Adipose tissue (tissue), 3 donors: ENCODE data around the gene ARID1B. TPM values are rescaled to one million over a fixed set of nuclear protein-coding genes. Genes with fewer than 3 reads are reported as not detected.

Experiments used
- H3K27ac ChIP-seq: one replicate; pipeline ENCODE4 v1.5.1; 2013; ENCODE audit warnings: low read depth, low read length
- WGBS, 3 donors: extraction: QIAGEN DNeasy Blood & Tissue Kit; methylation state at CpG; one replicate each; pipeline ENCODE4 v1.1.7; 2013; 5-methylcytosine and 5-hydroxymethylcytosine counted together
- polyA plus RNA-seq, 3 donors: library from polyadenylated mRNA; stranded (reverse); fragments of 200-250 nt; gene quantifications; one replicate each; pipeline ENCODE4 v1.2.3, GENCODE V29; 2013
- donor health status: healthy with polysubstance abuse.
- donor health status: Bipolar disorder and iron deficiency.
- donor health status: healthy.

ARID1B gene
- polyA plus RNA-seq, 3 donors = 14.0 to 29.2 (median 21.9) TPM

DNA sequence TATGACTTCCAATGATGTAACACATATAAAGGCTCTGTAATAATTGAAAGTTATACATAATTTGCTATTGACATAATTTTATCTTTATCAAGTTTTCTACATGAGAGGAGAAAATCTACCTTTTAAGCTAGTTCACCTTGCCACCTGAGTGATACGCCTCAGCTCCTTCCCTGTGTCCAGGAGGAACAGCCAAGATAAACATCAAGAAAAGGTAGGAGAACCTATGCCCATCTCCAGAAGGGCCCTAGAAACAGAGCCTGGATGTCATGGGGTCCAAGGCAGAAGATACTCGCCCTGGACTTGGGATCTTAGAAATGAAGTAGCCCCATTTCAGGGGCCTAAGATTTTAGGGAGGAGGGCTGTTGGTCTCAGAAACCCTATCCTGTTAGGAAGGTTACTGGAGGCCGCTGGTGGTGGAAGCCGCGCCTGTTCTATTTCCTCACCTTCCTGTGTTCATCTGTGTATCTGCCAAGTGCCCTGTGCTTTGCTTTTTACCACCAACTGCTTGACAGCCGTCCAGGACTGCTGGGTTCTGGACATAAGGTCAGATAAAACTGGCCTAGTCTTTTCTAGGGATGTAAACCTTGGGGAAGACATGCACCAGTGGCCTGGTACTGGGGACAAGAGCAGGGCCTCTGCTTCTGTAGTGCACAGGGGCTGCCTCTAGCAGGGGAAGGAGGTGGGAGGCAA lies 178.5 kb downstream of the ARID1B start:
- no peak overlapping the region for H3K27ac ChIP-seq
- WGBS, 3 donors = 39 to 50% (median 44%) methylated on average over 6 of the region's 6 CpGs

- H3K27ac ChIP-seq = no peak overlapping the region
Measured at GRCh38 chr6:156956286-156956685, 179.1 kb downstream of the ARID1B start.

DNA sequence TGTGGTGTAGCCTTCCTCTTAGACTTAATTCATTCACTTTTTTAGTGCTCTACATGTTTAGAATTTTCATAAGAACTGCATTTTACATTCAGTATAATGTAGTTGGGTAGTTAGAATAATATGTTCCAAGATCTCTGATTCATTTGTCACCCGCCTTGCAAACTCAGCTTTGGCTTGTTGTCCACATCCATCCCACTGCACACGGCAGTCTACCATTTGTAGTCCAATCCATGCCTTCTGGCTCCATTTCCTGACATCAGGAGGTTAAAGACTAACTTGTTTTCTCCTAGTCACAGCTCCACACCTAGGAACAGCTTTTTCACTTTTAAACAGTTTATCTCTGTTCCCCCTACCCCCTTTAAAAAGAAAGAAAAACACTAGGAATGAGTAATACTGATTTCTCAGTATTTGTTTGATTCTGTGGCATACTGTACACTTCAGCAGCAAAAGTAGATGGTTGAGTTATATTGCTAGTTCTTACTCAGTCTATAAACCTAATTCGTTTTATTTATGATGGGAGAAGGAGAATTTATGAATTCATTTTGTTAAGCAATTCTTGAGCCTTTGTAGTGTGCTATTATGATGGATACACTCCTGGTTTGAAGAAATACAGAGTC lies 180.9 kb downstream of the ARID1B start:
- 87 to 96% (median 91%) methylated on average over 3 of the region's 3 CpGs for WGBS, 3 donors
- no peak overlapping the region for H3K27ac ChIP-seq

GRCh38 chr6:156960525-156960924 lies 183.3 kb downstream of the ARID1B start:
- no peak overlapping the region for H3K27ac ChIP-seq

DNA sequence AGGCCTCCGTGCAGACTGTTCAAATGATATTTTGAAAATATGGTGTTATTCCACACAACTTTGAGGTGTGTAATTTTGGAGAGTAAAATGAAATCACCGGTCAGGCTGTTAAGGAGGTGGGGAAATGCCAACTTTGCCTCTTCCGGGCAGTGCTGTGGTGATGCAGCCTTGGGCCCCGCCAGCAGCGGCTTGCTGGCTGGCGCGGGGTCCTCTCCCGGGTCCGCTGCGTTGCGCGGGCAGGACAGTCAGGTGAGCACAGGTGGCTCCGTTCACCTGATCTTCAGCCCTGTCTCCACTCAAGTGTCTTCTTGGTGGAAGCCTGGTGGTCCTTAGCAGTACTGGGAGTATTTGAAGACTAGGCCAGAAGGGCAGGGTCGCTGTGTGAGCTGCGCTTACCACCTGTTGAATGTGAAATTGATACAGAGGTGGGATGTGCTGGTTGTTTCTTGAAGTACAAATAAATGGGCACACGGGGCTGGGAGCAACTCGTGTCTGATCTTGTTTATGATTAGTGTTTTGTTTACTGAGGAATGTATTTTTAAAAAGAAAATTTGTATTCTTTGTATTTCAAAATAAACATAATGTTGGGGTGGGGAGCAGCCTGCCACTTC lies 184.2 kb downstream of the ARID1B start:
- 95 to 97% (median 96%) methylated on average over 17 of the region's 17 CpGs for whole genome bisulfite sequencing, 3 donors

DNA sequence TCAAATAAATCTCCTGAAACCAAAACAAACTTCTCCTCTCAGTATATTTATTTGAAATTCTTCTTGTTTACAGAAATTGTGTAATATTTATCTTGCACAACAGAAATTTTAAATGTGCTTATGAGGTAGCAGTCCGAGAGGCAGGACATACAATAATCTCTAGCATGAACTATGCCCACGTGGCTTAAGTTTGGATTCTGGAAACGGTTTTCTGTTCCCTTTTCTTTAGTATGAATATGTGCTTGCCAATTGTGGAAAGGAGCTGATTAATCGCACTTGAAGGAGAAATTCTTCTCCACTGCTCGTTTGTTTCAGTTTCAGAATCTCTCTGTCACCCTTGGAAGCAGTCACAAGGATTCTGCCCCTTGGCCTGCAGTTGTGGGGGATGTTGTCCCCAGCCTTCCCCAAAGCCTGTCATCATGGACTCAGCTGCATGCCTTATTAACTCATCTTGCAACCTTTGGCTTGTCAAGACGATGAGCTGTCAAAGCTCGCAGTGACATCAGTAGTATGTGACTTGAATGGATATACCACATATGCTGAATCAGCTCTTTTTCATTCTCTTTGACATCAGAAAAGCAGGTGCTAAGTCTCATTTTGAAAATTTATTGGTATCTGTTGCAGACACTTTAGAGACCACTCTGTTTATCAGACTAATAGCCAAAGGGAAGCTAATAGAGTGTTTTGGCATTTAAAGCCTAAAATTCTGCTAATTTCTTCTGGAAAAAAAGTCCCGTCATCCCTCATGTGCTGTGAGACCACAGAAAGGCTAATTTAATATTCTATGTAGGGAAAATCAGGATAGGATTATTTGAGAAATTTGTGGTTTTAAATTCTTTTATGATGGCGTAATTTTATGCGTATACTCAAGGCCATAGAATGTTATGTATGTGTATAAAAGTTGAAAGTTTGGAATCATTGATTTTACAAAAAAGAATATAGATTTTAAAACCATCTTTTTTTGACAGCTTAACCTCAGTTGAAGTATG lies 186.8 kb downstream of the ARID1B start:
- WGBS, 3 donors = 40 to 55% (median 50%) methylated on average over 10 of the region's 10 CpGs
- H3K27ac ChIP-seq = no peak overlapping the region

More for the DNA sequence above, 184.2 kb downstream of the ARID1B start:
- H3K27ac ChIP-seq = no peak overlapping the region

GRCh38 chr6:156967852-156968251 lies 190.7 kb downstream of the ARID1B start:
- H3K27ac ChIP-seq = no peak overlapping the region
- 72 to 97% (median 96%) methylated on average over 4 of the region's 4 CpGs for WGBS, 3 donors

- H3K27ac ChIP-seq = no peak overlapping the region
- 89 to 92% (median 89%) methylated on average over 5 of the region's 5 CpGs for WGBS, 3 donors
Measured at GRCh38 chr6:156969233-156969632, 192.1 kb downstream of the ARID1B start.

DNA sequence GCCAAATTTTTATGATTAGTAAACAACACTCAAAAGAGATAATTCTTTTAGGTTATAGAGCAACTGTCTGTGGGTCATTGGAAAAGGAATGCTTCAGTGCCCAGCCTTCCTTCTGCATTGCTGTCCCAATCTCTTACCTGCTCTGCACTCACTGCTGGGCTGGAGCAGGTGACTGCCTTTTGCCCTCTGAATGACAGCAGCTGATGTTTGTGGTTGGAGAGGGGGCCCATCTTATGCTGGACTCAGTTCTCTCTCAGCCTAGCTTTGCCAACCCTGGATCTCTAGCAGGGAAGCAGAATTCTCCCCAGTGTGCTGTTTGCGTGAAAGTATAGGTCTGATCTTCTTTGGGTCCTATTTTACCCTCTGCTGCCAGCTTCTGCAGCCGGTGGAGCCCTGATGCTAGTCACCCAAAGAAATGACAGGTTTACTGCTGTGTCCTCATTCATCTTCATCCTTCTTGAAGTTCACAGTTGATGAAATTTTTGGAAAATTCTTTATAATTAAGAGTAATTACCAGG lies 193.5 kb downstream of the ARID1B start:
- WGBS, 3 donors = 89 to 97% (median 92%) methylated on average over 2 of the region's 2 CpGs
- H3K27ac ChIP-seq = no peak overlapping the region

DNA sequence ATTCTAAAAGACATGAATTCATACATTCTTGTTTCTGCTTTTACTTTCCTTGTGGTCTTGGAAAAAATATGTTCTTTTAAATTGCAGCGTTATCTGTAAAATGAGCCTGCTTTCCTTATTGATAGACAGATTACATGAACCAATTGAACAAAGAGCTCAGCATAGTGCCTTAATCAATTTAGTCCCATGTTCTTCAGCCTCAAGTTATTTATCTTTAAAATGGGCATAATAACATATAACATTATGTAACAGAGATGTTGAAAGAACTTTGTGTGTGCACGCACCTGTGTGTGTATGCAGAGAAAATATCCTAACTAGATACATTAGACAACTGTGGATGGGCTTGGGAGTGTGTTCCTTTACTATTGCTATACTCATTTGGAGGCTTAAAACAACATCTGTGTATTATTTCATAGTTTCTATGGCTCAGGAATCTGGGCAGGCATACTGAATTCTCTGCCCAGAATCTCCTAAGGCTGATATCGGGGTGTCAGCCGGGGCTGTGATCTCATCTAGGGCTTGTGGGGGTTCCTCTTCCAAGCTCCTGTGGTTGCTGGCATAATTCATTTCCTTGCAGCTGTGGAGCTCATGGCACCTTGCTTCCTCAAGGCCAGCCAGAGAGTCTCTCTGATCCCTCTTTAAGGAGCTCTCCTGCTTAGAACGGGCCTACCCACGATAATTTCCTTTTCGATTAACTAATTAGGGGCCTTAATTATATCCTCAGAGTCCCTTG lies 194.1 kb downstream of the ARID1B start:
- H3K27ac ChIP-seq = no peak overlapping the region
- WGBS, 3 donors = 48 to 79% (median 59%) methylated on average over 7 of the region's 7 CpGs

DNA sequence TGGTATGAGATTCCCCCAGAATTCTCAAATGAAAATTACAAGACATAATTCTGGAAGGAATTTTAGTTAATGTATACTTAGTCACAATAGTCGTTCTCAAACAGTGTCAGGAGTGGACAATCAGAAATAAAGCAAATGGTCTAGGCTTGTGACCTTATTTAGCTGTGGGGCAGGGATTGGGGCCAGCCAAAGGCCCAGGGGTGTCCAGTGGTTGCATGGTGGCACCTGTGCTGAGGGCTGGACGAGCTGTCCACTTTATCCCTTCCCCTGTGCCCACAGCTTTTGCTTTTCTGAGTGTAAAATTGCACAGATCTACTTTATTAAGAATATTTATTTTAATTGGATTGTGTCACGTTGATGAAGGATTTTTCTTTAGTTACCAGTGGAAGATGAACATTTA lies 195.0 kb downstream of the ARID1B start:
- 64 to 77% (median 72%) methylated on average over 3 of the region's 3 CpGs for WGBS, 3 donors
- no peak overlapping the region for H3K27ac ChIP-seq

DNA sequence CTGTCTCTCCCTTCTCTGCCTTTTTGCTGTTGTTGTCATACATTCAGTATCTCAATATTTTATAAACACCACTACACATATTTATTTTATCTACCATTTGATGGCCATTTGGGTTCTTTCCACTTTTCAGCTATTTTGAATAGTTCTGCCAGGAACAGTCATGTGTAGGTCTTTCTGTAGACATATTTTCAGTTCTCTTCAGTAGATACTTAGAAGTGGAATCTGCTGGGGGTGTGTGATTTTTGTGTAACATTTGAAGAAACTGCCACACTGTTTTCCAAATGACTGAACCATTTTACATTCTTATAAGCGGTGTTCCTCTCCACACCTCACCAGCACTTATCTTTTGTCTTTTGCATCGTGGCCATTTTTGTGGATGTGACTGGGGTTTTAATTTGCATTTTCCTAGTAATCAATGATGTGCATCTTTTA lies 197.7 kb downstream of the ARID1B start:
- 95 to 100% (median 96%) methylated on average over 2 of the region's 2 CpGs for WGBS, 3 donors
- H3K27ac ChIP-seq = no peak overlapping the region

GRCh38 chr6:156975414-156975813 lies 198.2 kb downstream of the ARID1B start:
- 91 to 100% (median 96%) methylated on average over 4 of the region's 4 CpGs for WGBS, 3 donors
- no peak overlapping the region for H3K27ac ChIP-seq

DNA sequence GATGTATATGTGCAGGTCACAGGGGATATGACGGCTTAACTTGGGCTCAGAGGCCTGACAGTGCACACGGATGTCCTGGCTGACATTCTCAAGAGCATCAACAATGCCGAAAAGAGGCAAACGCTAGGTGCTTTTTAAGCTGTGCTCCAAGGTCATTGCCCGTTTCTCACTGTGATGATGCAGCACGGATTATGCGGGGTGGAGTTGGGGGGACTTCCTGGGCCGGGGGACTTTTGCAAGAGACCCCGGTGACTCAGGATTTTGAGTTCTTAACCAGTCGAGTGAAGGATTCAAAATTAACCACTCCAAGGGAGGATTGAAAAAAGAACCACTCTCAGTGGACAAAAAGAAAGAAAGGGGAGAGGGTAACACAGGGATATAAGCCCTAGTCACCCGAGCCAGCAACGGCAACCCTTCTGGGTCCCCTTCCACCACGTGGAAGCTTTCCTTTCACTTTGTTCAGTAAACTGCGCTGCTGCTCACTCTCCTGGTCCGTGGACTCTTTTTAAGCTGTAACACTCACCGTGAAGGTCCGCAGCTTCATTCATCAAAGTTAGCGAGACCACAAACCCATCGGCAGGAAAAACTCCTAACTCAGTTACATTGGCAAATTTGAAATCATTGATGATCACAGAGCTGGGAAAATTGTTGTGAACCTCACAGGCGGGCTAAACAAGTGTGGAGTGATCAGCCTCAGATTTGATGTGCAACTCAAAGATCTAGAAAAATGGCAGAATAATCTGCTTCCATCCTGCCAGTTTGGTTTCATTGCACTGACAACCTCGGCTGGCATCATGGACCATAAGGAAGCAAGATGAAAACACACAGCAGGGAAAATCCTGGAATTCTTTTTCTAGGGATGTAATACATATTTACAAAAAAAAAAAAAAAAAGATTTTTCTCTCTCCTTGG lies 199.3 kb downstream of the ARID1B start:
- H3K27ac ChIP-seq = no peak overlapping the region
- 39 to 56% (median 49%) methylated on average over 21 of the region's 21 CpGs for WGBS, 3 donors

GRCh38 chr6:156977527-156978291 lies 200.5 kb downstream of the ARID1B start:
- H3K27ac ChIP-seq = no peak overlapping the region
- 38 to 45% (median 41%) methylated on average over 8 of the region's 8 CpGs for WGBS, 3 donors

DNA sequence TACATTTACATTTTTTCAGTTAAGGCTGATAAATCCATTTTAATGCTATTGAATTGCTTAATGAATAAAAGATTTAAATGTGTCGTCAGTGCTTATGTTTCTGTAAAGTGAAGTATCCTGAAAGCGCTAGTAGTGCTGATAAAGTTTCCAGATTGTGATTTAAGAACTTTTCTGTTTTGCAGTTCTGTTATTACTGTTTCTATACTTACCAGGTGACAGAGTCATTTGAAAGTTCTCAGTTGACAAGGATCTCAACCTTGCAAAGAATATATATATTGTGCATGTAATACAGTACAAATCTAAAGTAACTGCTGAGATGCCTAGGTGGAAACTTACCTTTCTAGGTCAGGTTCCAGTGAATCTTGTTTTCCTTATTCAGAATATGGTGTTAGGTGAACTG lies 201.8 kb downstream of the ARID1B start:
- WGBS, 3 donors = 88 to 91% (median 90%) methylated on average over 2 of the region's 2 CpGs

More for the DNA sequence above, 201.8 kb downstream of the ARID1B start:
- no peak overlapping the region for H3K27ac ChIP-seq
